ENCODE data around the gene TRPV3. TPM values are rescaled to one million over a fixed set of nuclear protein-coding genes. Genes with fewer than 3 reads are reported as not detected.
"Not testable (repeated sequence)": the region's sequence is repeated elsewhere in the genome, so short reads cannot be mapped to it uniquely, and the experiment has no call there.

Gene TRPV3
- total RNA-seq, 5 donors from 2014 or later (not counting 1 experiment from before 2014, with no cell fraction given), result 0.23 to 1.4 (median 0.44) TPM

- CTCF ChIA-PET; H3K27me3 ChIP-seq (replicated peaks in 1 of 2; ENCODE audit: control insufficient read depth in 2 of 2, extremely low read depth in 1 of 2, insufficient read depth in 2 of 2, low read length in 1 of 2); H3K27ac ChIP-seq (ENCODE audit: low read length); H3K4me1 ChIP-seq (ENCODE audit: control insufficient read depth in 1 of 2, extremely low read depth in 1 of 2, insufficient read depth in 2 of 2, low read length in 2 of 2); H3K9me3 Mint-ChIP-seq; H3K27ac Mint-ChIP-seq; ATAC-seq (replicated peaks in 1 of 4); H3K36me3 ChIP-seq (ENCODE audit: control insufficient read depth in 2 of 2, extremely low read depth in 1 of 2, insufficient read depth in 1 of 2, low read length in 1 of 2); H3K36me3 Mint-ChIP-seq; H3K4me1 Mint-ChIP-seq; H3K4me3 Mint-ChIP-seq; DNase-seq; H3K9me3 ChIP-seq; POLR2A ChIA-PET; H3K4me3 ChIP-seq (ENCODE audit: control insufficient read depth in 1 of 2, extremely low read depth in 1 of 2, low read length in 1 of 2): not testable (repeated sequence)
- WGBS (ENCODE audit: insufficient coverage), result 85% methylated on average over 10 of the region's 11 CpGs
- H3K27me3 Mint-ChIP-seq, result peaks cover 1 to 14% of the 10 kb centered on the region in 2 donors
These were observed 43.4 kb downstream of the TRPV3 start for GRCh38 chr17:3514167-3514566.

DNA sequence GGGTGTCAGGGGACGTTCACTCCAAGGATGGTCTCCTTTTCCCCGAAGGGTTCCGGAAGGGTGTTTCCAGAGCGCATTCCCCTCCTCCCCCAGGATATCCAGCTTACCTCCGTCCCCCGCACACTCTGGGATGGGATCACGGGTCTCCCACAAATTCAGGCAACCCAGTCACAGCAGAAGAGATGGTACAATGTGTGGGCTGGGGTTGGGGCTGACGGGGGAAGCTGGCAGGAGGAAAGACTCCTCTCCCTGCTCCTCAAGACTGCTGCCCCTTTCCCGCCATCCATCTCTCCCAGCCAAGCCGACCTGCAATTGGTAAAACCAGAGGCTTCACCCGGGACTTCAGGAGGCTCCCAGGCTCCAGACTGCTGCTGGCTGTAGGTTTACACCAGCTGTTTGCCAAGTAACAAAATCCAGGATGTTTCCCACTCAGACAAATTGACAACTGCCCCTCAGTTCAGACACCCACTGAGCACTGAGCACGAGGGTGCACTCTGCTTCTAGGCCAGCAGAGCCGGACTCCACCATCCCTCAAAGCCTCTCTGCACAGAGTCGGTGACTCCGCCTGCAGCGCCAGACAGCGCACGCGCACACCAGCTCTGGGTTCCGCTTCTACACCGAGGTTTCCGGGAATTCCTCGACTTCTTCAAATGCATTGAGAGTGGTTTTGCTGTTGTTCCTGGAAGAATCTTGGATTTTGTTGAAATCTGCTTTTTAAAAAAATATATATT is 44.1 kb downstream of the TRPV3 start:
- ATAC-seq (replicated peaks in 1 of 4) (no peak), DNase-seq (no peak)
- Histone ChIP-seq H3K4me3 (ENCODE audit: control insufficient read depth in 1 of 2, extremely low read depth in 1 of 2, low read length in 1 of 2) (no peak overlapping the region), H3K27me3 (replicated peaks in 1 of 2; ENCODE audit: control insufficient read depth in 2 of 2, extremely low read depth in 1 of 2, insufficient read depth in 2 of 2, low read length in 1 of 2) (peaks cover 0 to 2% of the 10 kb centered on the region in 2 experiments), H3K9me3 (no peaks in the 10 kb centered on the region), H3K4me1 (ENCODE audit: control insufficient read depth in 1 of 2, extremely low read depth in 1 of 2, insufficient read depth in 2 of 2, low read length in 2 of 2) (no peaks in the 10 kb centered on the region), H3K27ac (ENCODE audit: low read length) (no peak overlapping the region), H3K36me3 (ENCODE audit: control insufficient read depth in 2 of 2, extremely low read depth in 1 of 2, insufficient read depth in 1 of 2, low read length in 1 of 2) (no peaks in the 10 kb centered on the region)
- ChIA-PET CTCF (no interaction called here), POLR2A (no interaction called here)
- Mint-ChIP-seq H3K4me1 (peaks cover 0 to 5% (median 0%) of the 10 kb centered on the region in 3 donors), H3K27me3 (peaks cover 1 to 15% of the 10 kb centered on the region in 2 donors), H3K9me3 (no peaks in the 10 kb centered on the region), H3K36me3 (no peaks in the 10 kb centered on the region), H3K4me3 (no peak overlapping the region), H3K27ac (no peak overlapping the region)
- 64% methylated on average over 6 of the region's 23 CpGs for WGBS (ENCODE audit: insufficient coverage)

GRCh38 chr17:3512505-3513171 is 45.0 kb downstream of the TRPV3 start:
- no peaks in the 10 kb centered on the region for H3K9me3 Mint-ChIP-seq
- no peak for ATAC-seq (replicated peaks in 1 of 4)
- no peaks in the 10 kb centered on the region for H3K27me3 ChIP-seq (replicated peaks in 1 of 2; ENCODE audit: control insufficient read depth in 2 of 2, extremely low read depth in 1 of 2, insufficient read depth in 2 of 2, low read length in 1 of 2)
- H3K4me3 ChIP-seq (ENCODE audit: control insufficient read depth in 1 of 2, extremely low read depth in 1 of 2, low read length in 1 of 2), result no peak overlapping the region
- no peaks in the 10 kb centered on the region for H3K36me3 Mint-ChIP-seq
- no peaks in the 10 kb centered on the region for H3K4me1 ChIP-seq (ENCODE audit: control insufficient read depth in 1 of 2, extremely low read depth in 1 of 2, insufficient read depth in 2 of 2, low read length in 2 of 2)
- H3K4me3 Mint-ChIP-seq, result no peak overlapping the region
- peaks cover 1 to 15% of the 10 kb centered on the region in 2 donors for H3K27me3 Mint-ChIP-seq
- 88% methylated on average over 11 of the region's 20 CpGs for WGBS (ENCODE audit: insufficient coverage)
- no peaks in the 10 kb centered on the region for H3K9me3 ChIP-seq
- no peak overlapping the region for H3K27ac Mint-ChIP-seq
- POLR2A ChIA-PET, result no interaction called here
- H3K36me3 ChIP-seq (ENCODE audit: control insufficient read depth in 2 of 2, extremely low read depth in 1 of 2, insufficient read depth in 1 of 2, low read length in 1 of 2), result no peaks in the 10 kb centered on the region
- no peak for DNase-seq
- no peak overlapping the region for H3K27ac ChIP-seq (ENCODE audit: low read length)
- peaks cover 0 to 5% (median 0%) of the 10 kb centered on the region in 3 donors for H3K4me1 Mint-ChIP-seq
- CTCF ChIA-PET, result no interaction called here

- H3K27ac Mint-ChIP-seq, result no peak overlapping the region
- no peak for DNase-seq
- no peak overlapping the region for H3K27ac ChIP-seq (ENCODE audit: low read length)
These were observed 45.6 kb downstream of the TRPV3 start for GRCh38 chr17:3511852-3512504.

DNA sequence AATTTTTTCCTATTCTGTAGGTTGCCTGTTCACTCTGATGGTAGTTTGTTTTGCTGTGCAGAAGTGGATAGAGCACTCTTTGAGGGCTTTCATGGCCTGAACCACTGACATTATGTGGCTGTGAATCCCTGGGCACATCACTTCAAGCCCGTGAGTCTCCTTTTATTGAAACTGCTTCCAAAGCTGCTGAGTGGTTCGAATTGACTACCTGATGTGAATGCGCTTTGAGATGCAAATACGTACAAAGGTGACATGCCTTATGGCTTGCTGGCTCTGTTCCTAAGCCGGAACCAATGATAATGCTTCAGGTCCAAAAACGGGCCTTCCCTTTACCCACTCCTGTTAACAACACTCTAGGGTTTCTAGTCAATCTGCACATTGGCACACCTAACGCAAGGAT is 47.5 kb downstream of the TRPV3 start:
- Mint-ChIP-seq H3K9me3 (no peaks in the 10 kb centered on the region), H3K4me3 (no peak overlapping the region), H3K27me3 (peaks cover 5 to 22% of the 10 kb centered on the region in 2 donors), H3K27ac (no peak overlapping the region), H3K36me3 (no peaks in the 10 kb centered on the region), H3K4me1 (peaks cover 0 to 2% (median 0%) of the 10 kb centered on the region in 3 donors)
- 96% methylated on average over 5 of the region's 7 CpGs for WGBS (ENCODE audit: insufficient coverage)
- no peaks in the 10 kb centered on the region for H3K9me3 ChIP-seq
- DNase-seq (no peak), ATAC-seq (replicated peaks in 1 of 4) (no peak)
- H3K4me3 ChIP-seq (ENCODE audit: control insufficient read depth in 1 of 2, extremely low read depth in 1 of 2, low read length in 1 of 2), result no peak overlapping the region
- H3K27me3 ChIP-seq (replicated peaks in 1 of 2; ENCODE audit: control insufficient read depth in 2 of 2, extremely low read depth in 1 of 2, insufficient read depth in 2 of 2, low read length in 1 of 2), result no peaks in the 10 kb centered on the region
- POLR2A ChIA-PET, result no interaction called here
- no peak overlapping the region for H3K27ac ChIP-seq (ENCODE audit: low read length)
- H3K4me1 ChIP-seq (ENCODE audit: control insufficient read depth in 1 of 2, extremely low read depth in 1 of 2, insufficient read depth in 2 of 2, low read length in 2 of 2), result no peaks in the 10 kb centered on the region
- H3K36me3 ChIP-seq (ENCODE audit: control insufficient read depth in 2 of 2, extremely low read depth in 1 of 2, insufficient read depth in 1 of 2, low read length in 1 of 2), result no peaks in the 10 kb centered on the region
- CTCF ChIA-PET, result no interaction called here

More at GRCh38 chr17:3511852-3512504, 45.6 kb downstream of the TRPV3 start:
- no peaks in the 10 kb centered on the region for H3K9me3 Mint-ChIP-seq
- 83% methylated on average over 2 of the region's 8 CpGs for WGBS (ENCODE audit: insufficient coverage)
- Histone ChIP-seq H3K4me3 (ENCODE audit: control insufficient read depth in 1 of 2, extremely low read depth in 1 of 2, low read length in 1 of 2) (no peak overlapping the region), H3K9me3 (no peaks in the 10 kb centered on the region), H3K4me1 (ENCODE audit: control insufficient read depth in 1 of 2, extremely low read depth in 1 of 2, insufficient read depth in 2 of 2, low read length in 2 of 2) (no peaks in the 10 kb centered on the region), H3K27me3 (replicated peaks in 1 of 2; ENCODE audit: control insufficient read depth in 2 of 2, extremely low read depth in 1 of 2, insufficient read depth in 2 of 2, low read length in 1 of 2) (no peaks in the 10 kb centered on the region), H3K36me3 (ENCODE audit: control insufficient read depth in 2 of 2, extremely low read depth in 1 of 2, insufficient read depth in 1 of 2, low read length in 1 of 2) (no peaks in the 10 kb centered on the region)
- ChIA-PET POLR2A (no interaction called here), CTCF (no interaction called here)
- H3K36me3 Mint-ChIP-seq, result no peaks in the 10 kb centered on the region
- no peak overlapping the region for H3K4me3 Mint-ChIP-seq
- ATAC-seq (replicated peaks in 1 of 4), result no peak
- peaks cover 1 to 19% of the 10 kb centered on the region in 2 donors for H3K27me3 Mint-ChIP-seq
- H3K4me1 Mint-ChIP-seq, result peaks cover 0 to 5% (median 0%) of the 10 kb centered on the region in 3 donors

DNA sequence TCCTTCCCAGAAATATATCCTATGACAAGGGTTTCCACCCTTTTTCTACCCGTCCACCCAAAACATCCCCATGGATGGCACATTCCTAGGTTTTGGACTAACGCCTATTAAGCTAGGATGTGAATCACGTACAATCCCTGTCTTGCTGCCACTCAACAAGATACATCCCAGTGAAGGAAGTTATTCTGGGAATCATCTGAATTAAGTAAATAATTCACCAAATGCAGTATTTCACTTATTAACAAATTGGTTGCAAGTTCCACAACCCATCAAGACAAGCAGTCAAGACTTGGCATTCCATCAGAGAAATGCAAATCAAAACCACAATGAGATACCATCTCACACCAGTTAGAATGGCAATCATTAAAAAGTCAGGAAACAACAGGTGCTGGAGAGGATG is 49.7 kb downstream of the TRPV3 start:
- no peaks in the 10 kb centered on the region for H3K4me1 ChIP-seq (ENCODE audit: control insufficient read depth in 1 of 2, extremely low read depth in 1 of 2, insufficient read depth in 2 of 2, low read length in 2 of 2)
- no peak overlapping the region for H3K4me3 ChIP-seq (ENCODE audit: control insufficient read depth in 1 of 2, extremely low read depth in 1 of 2, low read length in 1 of 2)
- CTCF ChIA-PET, result no interaction called here
- no peak overlapping the region for H3K4me3 Mint-ChIP-seq
- H3K9me3 Mint-ChIP-seq, result no peaks in the 10 kb centered on the region
- DNase-seq, result no peak
- 60% methylated on average over 1 of the region's 3 CpGs for WGBS (ENCODE audit: insufficient coverage)
- H3K9me3 ChIP-seq, result no peaks in the 10 kb centered on the region
- no peak overlapping the region for H3K27ac Mint-ChIP-seq
- peaks cover 0 to under 1% of the 10 kb centered on the region in 2 experiments for H3K27me3 ChIP-seq (replicated peaks in 1 of 2; ENCODE audit: control insufficient read depth in 2 of 2, extremely low read depth in 1 of 2, insufficient read depth in 2 of 2, low read length in 1 of 2)
- no peaks in the 10 kb centered on the region for H3K4me1 Mint-ChIP-seq
- H3K27ac ChIP-seq (ENCODE audit: low read length), result no peak overlapping the region
- H3K27me3 Mint-ChIP-seq, result peaks cover 5 to 24% of the 10 kb centered on the region in 2 donors
- no peaks in the 10 kb centered on the region for H3K36me3 Mint-ChIP-seq
- ATAC-seq (replicated peaks in 1 of 4), result no peak
- POLR2A ChIA-PET, result no interaction called here
- H3K36me3 ChIP-seq (ENCODE audit: control insufficient read depth in 2 of 2, extremely low read depth in 1 of 2, insufficient read depth in 1 of 2, low read length in 1 of 2), result no peaks in the 10 kb centered on the region

All from T-cell (primary cell).